Activated CD4-positive, alpha-beta T cell treated with anti-CD3 and anti-CD28 coated beads, Interleukin-2, amount 50 U/mL, for 4 hours (primary cell): ENCODE data around the gene SLC6A3.

Experiments used
- DNase-seq, 2 experiments: peaks; one replicate each; pipeline ENCODE4 v3.0.0-alpha.2; 2020

SLC6A3 gene

DNA sequence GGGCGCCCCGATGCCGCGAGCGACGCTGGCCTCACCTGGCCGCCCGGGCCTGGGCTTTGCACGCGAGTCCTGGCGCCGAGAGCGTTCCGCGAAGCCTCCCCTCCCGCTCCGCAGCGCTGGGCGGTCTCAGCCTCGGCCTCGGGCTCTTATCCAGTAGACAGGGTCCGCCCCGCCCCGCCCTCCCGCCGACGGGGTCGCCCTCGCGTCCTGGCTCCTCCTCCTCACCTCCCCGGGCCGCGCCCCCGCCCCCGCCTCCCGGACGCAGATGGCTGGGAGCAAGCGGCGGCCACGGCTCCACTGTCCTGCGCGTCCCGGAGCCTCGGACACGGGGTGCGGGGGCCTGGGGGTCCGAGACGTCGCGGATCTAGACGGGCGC lies at the start of gene SLC6A3:
SLC6A3 (minus strand) TSS at position 128 of the 376 bp plus-strand sequence. CDS start 2,243 bp downstream, outside the sequence.
- DNase-seq: no peak

DNA sequence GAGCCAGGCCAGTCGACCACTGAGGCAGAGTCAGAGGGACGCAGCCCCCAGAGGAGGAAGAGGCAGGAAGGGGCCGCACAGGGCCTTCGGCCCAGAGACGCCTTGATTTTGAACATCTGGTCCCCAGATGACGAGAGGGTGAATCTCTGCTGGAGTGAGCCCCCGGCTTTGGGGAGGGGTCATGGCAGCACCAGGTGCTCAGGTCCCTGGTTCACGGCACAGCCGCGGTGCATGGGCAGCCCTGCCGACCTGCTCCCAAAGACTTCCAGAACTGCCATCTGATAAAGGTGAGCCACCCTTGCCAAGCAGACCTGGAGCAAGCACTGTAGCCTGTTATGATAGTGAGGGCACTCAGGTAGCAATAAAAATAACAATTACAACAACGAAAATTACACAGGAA lies 48.7 kb upstream of the SLC6A3 start:
- DNase-seq: no peak

DNA sequence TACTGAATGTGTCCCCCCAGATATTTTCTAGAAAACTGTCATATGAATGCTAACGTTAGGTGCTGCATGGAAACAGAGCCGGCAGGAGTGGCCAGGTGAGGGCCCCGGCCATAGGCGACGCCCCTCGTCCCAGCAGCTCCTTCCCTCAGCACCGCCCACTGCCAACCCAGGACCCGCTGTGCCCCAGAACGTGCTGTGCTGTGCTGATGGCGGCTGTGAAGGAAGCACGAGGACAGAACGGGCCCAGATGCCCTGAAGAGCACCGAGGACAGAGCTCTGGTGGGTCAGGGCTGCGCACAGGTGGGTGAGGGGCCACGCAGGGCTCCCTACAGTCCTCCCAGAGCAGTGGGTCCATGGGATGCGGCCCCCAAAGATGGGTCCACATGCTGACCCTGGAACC lies 48.2 kb upstream of the SLC6A3 start:
- DNase-seq: no peak

DNA sequence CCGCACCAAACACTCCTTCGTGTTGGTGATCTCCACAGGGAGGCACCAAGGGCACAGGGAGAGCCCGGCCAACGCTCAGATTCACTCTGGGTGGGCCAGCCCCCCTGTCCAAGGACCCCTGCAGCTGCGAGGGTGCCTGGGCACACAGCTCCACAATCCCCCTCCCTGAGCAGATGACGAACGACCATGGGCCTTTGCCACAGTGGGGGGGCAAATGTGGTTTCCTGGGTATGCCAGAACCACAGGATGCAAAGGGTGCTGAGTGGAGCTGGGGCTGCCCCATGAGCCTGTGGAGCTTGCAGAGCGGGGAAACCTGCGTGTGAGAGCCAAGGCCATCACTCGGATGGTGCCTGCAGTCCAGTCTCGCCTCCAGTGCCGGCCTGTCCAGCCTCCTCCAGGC lies 47.5 kb upstream of the SLC6A3 start:
- DNase-seq: no peak

DNA sequence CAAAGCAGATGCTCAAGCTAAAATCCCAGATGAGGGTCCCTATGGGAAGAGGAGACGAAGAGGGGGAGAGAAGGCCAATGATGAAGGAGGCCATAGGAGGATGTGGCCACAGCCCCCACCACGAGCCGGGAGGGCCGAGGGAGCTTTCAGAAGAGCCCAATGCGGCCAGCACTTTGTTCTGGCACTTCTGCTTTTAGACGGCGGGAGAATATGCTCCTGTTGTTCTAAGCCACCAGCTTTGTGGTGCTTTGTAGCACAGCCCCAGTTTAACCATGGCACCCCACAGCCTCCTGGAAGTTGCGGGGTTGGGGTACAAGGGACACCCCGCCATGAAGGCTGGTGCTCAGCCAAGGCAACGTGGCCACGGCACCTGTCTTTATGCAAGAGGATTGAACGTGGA lies 45.1 kb upstream of the SLC6A3 start:
- DNase-seq: no peak

DNA sequence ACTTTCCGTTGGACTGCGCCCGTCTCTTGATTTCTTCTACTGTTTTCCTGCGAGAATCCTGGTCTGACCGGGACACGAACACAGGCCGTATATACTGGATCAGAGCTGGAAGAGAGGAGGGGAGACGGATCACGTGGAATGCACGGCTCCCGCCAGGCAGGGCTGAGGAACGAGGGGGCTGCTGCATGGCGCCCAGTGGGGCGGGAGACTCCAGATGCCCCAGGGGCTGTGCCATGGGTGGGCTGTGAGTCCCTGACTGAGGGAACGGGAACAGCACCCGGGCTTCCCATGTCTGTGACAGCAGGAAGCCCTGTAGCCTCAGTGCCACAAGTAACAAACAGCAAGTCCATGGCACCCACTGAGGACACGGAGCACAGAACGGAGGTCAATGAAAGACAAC lies 44.5 kb upstream of the SLC6A3 start:
- no peak for DNase-seq

DNA sequence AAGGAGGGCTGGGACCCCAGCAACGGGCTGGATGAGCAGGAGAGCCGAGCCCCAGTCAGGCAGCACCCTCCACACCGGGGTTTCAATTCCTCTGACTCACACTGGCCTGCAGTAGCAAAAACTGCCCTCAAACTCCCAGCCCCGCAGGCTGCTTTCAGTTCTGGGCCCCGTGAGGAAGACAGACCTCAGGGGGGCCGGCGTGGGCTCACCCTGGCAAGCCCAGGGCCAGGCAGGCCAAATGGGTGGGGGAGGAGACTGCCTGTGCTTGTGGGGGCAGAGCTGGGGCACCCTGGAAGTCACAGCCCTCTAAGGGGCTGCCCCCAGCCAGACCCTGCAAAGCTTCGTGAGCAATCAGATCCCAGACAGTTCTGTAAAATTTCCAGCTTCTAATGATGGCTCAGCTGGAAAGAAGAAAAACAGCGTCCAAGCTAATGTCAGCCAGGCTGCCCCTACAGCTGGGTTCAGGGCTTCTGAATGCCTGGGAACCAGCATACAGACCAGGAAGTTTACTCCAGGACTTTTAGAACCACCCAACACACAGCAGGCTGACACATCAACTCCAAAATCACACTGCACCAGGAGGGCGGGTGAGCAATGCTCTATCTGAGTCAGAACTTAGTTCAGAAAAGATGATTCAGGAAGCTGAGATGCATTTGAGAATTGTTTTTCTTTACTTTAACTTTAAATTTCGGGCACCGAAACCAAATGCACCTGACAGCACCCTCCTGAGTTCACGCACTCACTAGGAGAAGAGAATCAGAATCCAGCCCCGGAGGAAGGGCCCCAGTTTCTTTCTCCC lies 43.8 kb upstream of the SLC6A3 start:
- DNase-seq: no peak

DNA sequence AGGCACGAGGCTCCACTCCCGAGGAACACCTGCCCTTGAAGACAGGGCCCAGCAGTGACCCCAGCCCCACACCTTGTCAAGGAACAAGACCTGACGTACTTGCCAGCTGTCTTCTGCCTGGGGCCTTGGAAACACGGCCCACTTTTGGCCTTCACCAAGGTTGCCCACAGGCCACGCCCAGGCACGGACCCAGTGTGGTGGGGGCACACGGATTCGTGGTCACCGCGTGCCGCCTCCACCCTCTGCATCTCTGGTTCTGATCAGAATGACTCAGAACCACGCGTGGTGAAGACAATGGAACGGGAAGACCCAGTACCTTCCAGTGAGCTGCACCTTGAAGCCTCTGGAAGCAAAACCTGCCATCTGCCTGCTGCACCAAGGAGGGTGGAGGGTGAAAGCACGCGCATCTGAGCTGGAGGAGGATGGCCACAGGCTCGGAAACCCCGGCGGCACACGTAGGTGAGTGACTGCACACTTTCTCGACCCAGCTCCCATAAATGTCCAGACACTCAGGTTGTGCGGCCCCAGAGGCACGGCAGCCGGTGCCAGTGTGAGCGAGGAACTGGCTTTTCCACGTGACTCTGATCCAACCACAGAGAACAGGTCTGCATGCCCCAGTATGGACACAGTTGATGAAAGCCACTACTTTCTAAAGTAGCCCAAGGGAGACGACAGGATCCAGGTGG lies 42.0 kb upstream of the SLC6A3 start:
- no peak for DNase-seq

DNA sequence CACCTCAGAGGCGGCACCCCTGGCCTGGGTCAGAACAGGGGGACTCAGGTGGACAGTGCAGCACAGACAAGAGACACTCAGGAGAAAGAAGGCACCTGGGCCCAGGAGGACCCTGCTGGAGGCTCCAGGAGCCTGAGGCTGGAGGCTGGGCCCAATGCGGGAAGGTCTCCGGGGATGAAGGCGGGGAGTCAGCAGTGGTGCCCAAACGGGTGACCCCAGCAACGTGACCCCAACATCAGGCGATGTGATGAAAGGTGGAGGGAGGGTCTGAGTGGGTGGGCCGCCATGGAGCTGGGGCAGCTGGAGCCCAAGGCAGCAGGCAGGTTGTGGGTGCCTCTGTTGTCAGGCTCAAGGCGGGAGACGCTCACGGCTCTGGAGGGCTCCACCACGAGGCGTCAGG lies 41.0 kb upstream of the SLC6A3 start:
- no peak for DNase-seq

DNA sequence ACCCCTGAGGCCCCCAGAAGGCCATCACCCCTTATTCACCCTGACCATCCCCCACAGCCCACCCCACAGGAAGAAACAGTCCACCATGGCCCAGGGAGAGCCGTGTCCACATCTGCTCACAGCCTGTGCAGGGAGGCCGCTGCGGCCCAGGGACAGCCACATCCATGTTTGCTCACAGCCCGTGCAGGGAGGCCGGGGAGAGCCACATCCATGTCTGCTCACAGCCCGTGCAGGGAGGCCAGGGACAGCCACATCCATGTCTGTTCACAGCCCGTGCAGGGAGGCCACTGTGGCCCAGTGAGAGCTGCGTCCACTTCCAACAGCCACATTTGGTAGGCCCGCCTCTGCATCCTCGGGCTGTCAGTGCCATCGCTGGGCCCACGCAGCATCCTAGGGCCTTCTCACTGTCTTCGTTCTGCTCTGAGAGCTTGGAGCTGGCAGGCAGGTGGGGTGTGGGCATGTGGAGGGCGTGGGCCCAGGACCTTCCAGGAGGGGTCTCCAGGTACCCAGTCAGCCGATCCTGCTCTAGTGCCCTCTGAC lies 40.4 kb upstream of the SLC6A3 start:
- DNase-seq: no peak

DNA sequence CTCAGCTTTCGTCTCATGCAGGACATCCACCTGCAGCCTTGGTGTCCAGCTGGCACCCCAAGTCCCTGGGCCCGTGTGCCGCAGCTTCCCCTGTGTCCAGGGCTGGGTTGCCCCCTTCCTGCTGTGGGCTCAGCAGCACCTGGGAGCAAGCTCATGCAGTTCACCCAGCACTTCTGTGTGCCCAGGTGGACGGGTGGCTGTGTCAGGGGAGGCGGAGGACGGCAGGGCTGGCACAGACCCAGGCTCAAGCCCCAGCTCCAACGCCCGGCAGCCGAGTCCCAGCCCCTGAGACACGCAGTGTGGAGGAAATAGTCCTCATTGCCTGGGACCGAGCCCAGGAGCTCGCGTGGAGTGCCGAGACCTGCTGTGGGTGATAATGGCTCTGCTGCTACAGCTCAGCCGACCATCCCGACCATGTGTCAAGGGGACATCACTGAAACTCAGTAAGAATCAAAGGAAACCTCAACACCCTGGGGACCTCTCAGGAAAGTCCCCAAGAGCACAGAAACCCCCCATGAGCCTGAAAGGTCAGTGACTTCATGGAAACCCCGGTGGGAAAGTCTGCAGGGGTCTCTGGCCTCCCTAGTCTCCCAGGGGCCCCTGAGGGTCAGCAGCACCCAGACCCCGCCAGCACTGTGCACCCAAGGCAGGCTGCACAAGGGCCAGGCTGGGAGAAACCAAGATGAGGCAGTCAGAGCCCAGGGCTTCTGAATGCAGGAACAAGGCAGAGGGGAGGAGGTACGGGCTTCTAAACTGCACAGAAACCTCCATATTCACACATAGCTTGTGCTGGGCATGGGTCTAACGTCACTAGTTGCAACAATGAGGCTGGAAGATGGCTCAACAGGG lies 39.7 kb upstream of the SLC6A3 start:
- DNase-seq: no peak

DNA sequence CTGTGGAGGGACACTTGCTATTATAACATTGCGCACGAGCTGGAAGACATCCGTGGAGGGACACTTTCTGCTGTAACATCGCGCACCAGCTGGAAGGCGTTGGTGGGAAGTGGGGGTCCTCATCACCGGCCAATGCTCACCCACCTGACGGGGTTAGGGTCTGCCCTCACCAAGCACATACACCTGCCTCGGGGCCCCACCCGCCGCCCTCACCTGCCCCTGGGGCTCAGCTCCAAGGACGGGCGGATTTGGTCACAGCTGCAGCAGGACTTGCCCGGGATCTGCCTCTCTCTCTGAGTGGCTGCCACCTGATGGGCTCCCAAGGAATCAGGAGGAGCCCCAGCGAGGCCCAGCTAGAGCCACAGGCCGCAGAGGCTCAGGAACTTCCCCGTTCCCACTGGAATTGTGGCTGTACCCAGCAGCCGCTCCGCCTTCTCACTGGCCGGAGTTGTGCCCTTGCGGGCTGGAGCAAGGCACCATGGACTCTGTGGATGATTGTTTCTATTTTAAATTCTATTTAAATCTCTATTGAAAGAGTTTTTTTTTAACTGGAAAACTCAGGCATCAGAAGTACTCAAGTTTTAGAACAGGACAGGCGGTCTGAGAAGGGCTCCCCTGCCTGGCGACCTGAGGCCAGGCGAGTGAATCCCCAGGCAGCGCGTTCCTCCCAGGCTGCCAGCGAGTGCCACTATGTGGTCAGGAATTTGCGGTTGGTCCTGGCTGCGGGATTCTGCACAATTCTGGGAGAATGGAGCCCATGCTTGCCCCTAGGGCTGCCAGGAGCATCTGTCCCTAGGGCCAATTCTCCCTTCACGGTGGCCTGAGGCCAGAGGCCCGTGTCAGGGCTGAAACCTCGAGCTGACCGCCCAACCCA lies 38.9 kb upstream of the SLC6A3 start:
- no peak for DNase-seq

DNA sequence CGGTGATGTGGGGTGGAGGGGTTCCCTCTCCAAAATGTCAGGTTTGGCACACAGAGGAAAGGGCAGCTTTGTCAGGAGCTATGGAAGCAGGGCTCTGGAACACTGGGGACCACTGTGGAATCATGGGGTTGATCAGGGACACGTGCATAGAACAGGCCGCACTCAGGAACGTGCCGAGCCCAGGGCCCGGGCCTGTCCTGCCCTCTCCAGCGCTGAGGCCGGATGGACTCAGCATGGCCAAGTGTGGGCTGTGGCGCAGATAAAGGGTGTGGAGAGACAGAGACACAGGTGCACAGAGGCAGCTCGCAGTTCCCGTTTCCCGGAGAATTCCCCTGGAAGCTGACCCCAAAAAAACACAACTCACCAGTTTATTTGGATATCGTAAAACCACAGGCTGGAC lies 37.8 kb upstream of the SLC6A3 start:
- DNase-seq: no peak

DNA sequence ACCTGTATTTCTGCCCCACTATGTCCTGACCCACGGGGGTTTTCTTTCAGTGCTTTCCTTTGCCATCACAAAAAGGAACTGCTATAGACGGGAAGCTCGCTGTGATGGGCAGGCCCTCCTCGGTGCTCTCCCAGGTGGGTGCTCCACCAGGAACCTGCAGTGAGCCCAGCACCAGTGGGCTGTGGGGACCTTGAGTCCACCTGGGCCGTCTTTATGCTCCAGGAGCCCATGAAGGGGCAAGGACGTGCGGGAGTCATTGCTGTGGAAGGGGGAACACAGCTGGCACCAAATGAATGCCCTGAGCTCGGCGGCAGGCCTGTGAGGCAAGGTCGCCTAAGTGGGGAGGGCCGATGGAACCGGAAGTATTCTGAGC lies 36.7 kb upstream of the SLC6A3 start:
- no peak for DNase-seq

DNA sequence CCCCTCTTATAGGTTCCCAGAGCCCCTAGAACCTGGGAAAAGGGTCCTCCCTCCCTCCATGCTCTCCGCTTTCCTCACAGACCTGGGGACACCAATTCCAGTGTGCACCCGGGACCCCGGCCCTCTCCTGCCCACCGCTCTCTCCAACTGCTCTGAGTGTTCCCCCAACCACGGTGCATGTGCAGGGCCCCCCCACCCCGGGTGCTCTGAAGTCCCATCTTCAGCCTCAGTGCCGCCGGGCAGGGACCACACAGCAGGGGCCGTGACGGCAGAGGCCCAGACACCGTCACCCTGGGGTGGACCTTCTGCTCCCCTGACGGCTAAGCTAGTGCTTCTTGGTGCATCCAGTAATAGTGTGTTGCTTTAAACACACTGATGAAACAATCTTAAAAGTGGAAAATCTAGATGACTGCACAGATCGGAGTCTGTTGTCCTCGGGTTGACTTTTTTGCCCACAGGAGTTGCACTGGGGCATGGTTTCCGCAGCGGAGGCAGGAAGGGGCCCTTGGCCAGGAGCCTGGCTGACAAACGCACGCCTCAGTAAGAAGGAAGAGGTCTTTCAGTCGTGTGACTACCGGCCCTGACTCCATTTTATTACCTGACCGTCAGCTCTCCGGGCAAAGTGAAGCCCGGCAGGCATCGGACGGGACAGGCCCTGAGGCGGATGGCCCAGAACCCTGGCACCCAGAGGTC lies 36.2 kb upstream of the SLC6A3 start:
- DNase-seq: no peak

DNA sequence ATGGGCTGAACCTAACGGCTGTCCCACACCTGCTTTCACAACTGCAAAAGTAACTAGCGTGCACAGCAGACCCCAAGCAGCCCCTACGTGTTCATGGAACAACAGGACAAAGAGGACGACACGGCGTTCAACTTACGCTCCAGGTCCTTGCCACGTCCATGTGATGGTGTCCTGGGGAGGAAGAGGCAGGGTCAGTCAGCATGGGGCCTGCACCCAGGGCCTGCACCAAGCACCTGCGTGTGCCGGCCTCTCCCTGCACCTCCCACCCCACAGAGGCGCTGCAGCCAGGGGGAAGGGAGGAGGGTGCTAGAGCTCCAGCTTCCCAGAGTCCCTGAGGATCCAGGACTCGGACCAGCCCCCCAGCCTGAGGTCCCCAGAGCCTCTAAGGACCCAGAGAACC lies 35.6 kb upstream of the SLC6A3 start:
- DNase-seq: no peak

DNA sequence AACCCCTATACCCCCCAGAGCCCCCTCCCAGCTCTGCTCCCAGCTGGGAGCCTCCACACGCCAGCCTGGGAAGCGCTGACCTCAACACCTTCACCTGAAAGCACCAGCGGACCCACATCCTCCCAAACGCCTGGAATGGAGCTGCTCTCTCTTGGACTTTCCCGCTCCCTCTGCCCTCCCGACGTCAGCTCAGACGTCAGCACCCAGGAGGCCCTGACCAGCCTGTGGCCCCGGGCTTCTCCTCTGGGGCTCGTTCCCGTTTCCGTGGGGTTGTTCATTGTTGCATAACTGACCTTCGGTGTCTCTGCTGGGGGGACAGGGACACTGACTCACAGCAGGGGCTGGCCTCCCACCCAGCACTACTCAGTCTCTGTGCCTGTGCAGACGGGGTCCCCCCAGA lies 35.0 kb upstream of the SLC6A3 start:
- DNase-seq: no peak

DNA sequence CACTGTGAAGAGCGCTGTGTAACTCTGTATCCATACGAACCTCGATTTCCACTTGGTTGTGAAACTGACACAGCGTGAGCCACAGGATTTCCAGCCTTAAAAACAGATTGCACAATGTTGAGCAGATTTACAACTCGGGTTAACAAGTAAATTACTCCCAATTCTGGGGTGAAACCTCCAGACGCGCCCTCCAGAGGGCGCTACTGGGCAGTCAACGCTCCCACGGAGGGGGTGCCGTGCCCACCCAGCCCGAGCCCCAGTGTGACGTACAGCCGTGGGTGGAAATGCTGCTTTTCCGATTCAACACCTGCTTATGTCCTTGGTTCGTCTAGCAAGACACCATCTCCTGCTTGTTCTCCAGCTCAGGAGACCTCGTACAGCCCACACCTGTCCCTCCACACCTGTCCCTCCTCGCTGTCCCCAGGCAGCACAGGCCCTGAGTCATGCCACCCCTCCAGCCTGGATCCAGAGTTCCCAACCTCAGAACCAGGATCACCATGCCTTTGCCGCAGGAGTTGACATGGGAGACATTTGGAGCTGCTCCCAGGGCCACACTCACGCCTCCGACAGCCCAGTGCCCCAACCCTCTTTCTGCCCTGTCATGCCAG lies 34.4 kb upstream of the SLC6A3 start:
- peak; percentile 31 to 32 for DNase-seq

DNA sequence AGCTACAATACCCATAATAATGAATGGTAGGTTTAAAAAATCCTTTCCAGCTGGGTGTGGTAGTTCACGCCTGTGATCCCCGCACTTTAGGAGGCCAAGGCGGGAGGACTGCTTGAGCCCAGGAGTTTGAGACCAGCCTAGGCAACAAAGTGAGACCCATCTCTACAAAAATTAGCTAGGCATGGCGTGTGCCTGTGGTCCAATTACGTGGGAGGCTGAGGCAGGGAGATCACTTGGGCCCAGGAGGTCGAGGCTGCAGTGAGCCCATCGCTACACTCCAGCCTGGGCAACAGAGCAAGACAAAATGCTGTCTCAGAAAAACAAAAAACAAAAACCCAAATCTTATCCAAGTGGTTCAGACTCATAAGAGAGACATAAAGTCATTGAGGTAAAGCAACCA lies 33.8 kb upstream of the SLC6A3 start:
- DNase-seq: no peak

DNA sequence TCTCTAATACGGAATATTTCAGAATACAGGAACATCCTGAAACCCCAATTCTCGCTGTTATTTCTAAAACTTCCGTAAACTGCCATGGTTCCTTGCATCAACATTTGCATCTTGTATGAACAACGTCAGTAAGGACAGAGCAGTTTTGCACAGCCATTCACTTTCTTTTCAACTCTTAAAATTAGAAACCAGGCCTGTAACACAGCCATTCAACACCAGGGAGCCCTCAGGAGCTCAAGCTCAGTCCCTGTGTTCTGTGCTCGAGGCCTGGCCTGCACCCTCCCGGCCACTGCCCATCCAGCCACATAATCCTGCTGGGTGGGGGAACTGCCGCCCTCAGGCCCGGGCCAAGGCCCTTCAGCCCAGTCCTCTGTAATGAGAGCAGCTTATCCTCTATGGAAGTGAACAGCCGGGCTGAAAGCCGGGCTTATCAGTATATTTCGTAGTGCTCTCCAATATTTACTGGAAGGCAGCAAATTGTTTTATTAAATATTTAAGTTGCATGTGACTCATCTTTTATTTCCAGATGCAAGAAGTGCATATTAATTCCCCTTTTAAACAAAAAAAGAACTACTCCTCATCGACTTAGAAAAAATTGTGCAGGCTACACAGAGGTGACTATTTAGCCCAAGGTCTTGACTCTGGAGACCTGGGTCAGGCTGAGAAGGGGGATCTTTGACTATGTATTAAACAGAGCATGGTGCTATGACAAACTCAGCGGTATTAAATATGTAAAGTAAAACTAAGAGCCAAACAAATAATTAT lies 33.2 kb upstream of the SLC6A3 start:
- DNase-seq: no peak

DNA sequence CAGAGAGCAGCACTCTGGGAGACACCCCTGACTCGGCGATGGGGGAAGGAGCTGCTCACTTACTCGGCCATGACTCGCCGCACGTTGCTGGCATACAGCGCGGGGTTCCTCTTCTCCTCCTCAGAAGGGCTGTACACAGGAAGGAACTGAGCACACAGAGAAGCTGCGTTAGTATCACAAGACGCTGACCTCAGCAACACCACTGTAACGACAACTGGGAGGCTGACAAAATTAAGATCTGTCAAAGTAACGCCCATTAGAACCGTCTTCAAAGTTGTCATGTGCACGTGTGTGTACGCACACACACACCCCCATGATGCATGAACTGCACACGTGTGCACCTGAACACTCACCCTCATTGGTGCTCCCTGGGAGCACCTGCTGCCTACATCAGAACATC lies 32.1 kb upstream of the SLC6A3 start:
- DNase-seq: no peak
